DND-41 (cell line): ENCODE results near the gene PRMT2.

ENCODE experiments used
- ATAC-seq: fragments of 200-7000 bp; cut with Tn5 transposase; 3 replicates; pipeline ENCODE4 v1.9.1; 2021; ENCODE audit warnings: low read depth; ENCODE audit not compliant: insufficient read depth
- DNase-seq: peaks from one replicate; pipeline ENCODE4 v3.0.0-alpha.2; 2020
- H2AFZ ChIP-seq: 2 replicates; pipeline ENCODE4 v1.6.0; 2012; ENCODE audit warnings: low read depth, low read length
- H3K27ac ChIP-seq: 2 replicates; pipeline ENCODE4 v1.5.1; 2012; ENCODE audit warnings: low read length, inconsistent platforms
- H3K27me3 ChIP-seq: fragments of 200-600 bp; sonication (generic); 2 replicates; pipeline ENCODE4 v1.6.0; 2012; ENCODE audit warnings: low read length, mild to moderate bottlenecking, inconsistent platforms; ENCODE audit not compliant: insufficient read depth, poor library complexity
- H3K36me3 ChIP-seq: 2 replicates; pipeline ENCODE4 v1.5.1; 2012; ENCODE audit warnings: low read length, inconsistent platforms; ENCODE audit not compliant: insufficient read depth
- H3K4me1 ChIP-seq: 2 replicates; pipeline ENCODE4 v1.5.1; 2012; ENCODE audit warnings: mild to moderate bottlenecking, low read length; ENCODE audit not compliant: insufficient read depth
- H3K4me2 ChIP-seq: 2 replicates; pipeline ENCODE4 v1.6.0; 2012; ENCODE audit warnings: mild to moderate bottlenecking, moderate library complexity, low read length, inconsistent platforms; ENCODE audit not compliant: insufficient read depth
- H3K4me3 ChIP-seq, 2 experiments: fragments of 200-600 bp in 1 of 2; shearing (Covaris generic) in 1 of 2; 2 replicates each; pipeline ENCODE4 v1.5.1; 2012 to 2016; ENCODE audit warnings: inconsistent platforms in 2 of 2, low read length in 2 of 2, mild to moderate bottlenecking in 2 of 2, low read depth in 1 of 2, moderate library complexity in 1 of 2
- H3K79me2 ChIP-seq: 2 replicates; pipeline ENCODE4 v1.6.0; 2012; ENCODE audit warnings: low read length, inconsistent platforms; ENCODE audit not compliant: insufficient read depth
- H3K9ac ChIP-seq: 2 replicates; pipeline ENCODE4 v1.6.0; 2012; ENCODE audit warnings: low read depth, mild to moderate bottlenecking, inconsistent platforms, low read length, moderate library complexity
- H3K9me3 ChIP-seq: 2 replicates; pipeline ENCODE4 v1.5.1; 2012; ENCODE audit warnings: low read length, moderate library complexity, mild to moderate bottlenecking, inconsistent platforms; ENCODE audit not compliant: insufficient read depth, severe bottlenecking
- H4K20me1 ChIP-seq: 2 replicates; pipeline ENCODE4 v1.6.0; 2012; ENCODE audit warnings: low read length; ENCODE audit not compliant: insufficient read depth
- EZH2 ChIP-seq: IDR thresholded peaks from 3 replicates; pipeline ENCODE4 v1.6.1; 2012; ENCODE audit warnings: borderline replicate concordance, low read depth, mild to moderate bottlenecking, moderate library complexity, low read length, inconsistent platforms; ENCODE audit not compliant: severe bottlenecking
- TF ChIP-seq, protein P1 (sequence below): IDR thresholded peaks from 2 replicates; pipeline ENCODE4 v1.5.1; 2012; ENCODE audit warnings: borderline replicate concordance, low read length, moderate library complexity, mild to moderate bottlenecking; ENCODE audit not compliant: poor library complexity, severe bottlenecking; ENCODE audit errors: extremely low read depth

The PRMT2 gene

DNA sequence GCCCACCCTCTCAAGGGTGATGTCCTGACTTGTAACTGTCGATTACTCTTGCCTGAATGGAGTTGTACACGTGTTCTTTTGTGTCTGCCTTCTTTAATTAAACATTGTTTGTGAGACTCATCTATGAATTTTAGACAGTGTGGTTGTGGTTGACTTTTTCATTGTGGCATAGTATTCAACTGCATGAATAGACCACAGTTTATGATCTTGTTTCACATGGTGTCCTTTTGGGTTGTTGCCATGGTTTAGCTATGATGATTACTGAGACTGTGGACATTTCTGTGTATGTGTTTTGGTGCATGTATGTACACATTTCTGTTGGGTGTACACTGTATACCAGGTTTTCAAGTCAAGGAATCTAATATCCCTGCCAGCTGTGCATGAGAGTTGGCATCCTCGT lies 30.1 kb downstream of the PRMT2 start:
- no peaks in the 10 kb centered on the region for H3K4me1 ChIP-seq
- peaks cover 34% of the 10 kb centered on the region for H3K36me3 ChIP-seq
- no peaks in the 10 kb centered on the region for H3K27me3 ChIP-seq
- H3K9ac ChIP-seq = no peak overlapping the region
- H3K27ac ChIP-seq = no peak overlapping the region
- TF ChIP-seq, protein P1, sequence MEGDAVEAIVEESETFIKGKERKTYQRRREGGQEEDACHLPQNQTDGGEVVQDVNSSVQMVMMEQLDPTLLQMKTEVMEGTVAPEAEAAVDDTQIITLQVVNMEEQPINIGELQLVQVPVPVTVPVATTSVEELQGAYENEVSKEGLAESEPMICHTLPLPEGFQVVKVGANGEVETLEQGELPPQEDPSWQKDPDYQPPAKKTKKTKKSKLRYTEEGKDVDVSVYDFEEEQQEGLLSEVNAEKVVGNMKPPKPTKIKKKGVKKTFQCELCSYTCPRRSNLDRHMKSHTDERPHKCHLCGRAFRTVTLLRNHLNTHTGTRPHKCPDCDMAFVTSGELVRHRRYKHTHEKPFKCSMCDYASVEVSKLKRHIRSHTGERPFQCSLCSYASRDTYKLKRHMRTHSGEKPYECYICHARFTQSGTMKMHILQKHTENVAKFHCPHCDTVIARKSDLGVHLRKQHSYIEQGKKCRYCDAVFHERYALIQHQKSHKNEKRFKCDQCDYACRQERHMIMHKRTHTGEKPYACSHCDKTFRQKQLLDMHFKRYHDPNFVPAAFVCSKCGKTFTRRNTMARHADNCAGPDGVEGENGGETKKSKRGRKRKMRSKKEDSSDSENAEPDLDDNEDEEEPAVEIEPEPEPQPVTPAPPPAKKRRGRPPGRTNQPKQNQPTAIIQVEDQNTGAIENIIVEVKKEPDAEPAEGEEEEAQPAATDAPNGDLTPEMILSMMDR = no peak
- TF ChIP-seq EZH2 = no peak
- no peak overlapping the region for H2AFZ ChIP-seq
- ATAC-seq (no peak), DNase-seq (no peak)
- no peaks in the 10 kb centered on the region for H3K79me2 ChIP-seq
- no peaks in the 10 kb centered on the region for H4K20me1 ChIP-seq
- H3K4me3 ChIP-seq = no peak overlapping the region
- H3K9me3 ChIP-seq = no peaks in the 10 kb centered on the region
- H3K4me2 ChIP-seq = no peak overlapping the region

- H4K20me1 ChIP-seq = no peaks in the 10 kb centered on the region
- no peaks in the 10 kb centered on the region for H3K4me1 ChIP-seq
- H3K9me3 ChIP-seq = no peaks in the 10 kb centered on the region
- no peak overlapping the region for H3K9ac ChIP-seq
- TF ChIP-seq, protein P1 = no peak
- TF ChIP-seq EZH2 = no peak
- no peak overlapping the region for H3K27ac ChIP-seq
- no peak overlapping the region for H2AFZ ChIP-seq
- DNase-seq (no peak), ATAC-seq (no peak)
- no peaks in the 10 kb centered on the region for H3K27me3 ChIP-seq
- H3K4me2 ChIP-seq = no peak overlapping the region
- H3K79me2 ChIP-seq = no peaks in the 10 kb centered on the region
- H3K36me3 ChIP-seq = peaks cover 29% of the 10 kb centered on the region
- H3K4me3 ChIP-seq = no peak overlapping the region
Measured at GRCh38 chr21:46666941-46667740, 31.7 kb downstream of the PRMT2 start.

DNA sequence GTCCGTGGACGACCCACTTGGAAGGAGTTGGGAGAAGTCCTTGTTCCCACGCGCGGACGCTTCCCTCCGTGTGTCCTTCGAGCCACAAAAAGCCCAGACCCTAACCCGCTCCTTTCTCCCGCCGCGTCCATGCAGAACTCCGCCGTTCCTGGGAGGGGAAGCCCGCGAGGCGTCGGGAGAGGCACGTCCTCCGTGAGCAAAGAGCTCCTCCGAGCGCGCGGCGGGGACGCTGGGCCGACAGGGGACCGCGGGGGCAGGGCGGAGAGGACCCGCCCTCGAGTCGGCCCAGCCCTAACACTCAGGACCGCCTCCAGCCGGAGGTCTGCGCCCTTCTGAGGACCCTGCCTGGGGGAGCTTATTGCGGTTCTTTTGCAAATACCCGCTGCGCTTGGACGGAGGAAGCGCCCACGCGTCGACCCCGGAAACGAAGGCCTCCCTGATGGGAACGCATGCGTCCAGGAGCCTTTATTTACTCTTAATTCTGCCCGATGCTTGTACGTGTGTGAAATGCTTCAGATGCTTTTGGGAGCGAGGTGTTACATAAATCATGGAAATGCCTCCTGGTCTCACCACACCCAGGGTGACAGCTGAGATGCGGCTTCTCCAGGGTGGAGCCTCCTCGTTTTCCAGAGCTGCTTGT lies 32.4 kb downstream of the PRMT2 start:
- Histone ChIP-seq H3K4me1 (no peaks in the 10 kb centered on the region), H2AFZ (no peak overlapping the region), H3K27me3 (no peaks in the 10 kb centered on the region), H3K4me2 (no peak overlapping the region), H3K9ac (no peak overlapping the region), H3K27ac (no peak overlapping the region), H3K79me2 (no peaks in the 10 kb centered on the region), H3K36me3 (peaks cover 23% of the 10 kb centered on the region), H3K4me3 (no peak overlapping the region), H3K9me3 (no peaks in the 10 kb centered on the region), H4K20me1 (no peaks in the 10 kb centered on the region)
- no peak for ATAC-seq
- TF ChIP-seq EZH2 = no peak
- TF ChIP-seq, protein P1 = no peak
- DNase-seq = no peak
